RWPE1 (cell line): ENCODE data around the gene PARD6B.
"Not testable (repeated sequence)": the region's sequence is repeated elsewhere in the genome, so short reads cannot be mapped to it uniquely, and the experiment has no call there.

Experiments used
- CTCF ChIA-PET: fragments of 350-600 bp; sonication (Branson Sonifier 250); formaldehyde crosslinking; extraction: SDS; loops from one replicate; lab custom pipeline; 2021; lab: Yijun Ruan, JAX
- POLR2A ChIA-PET: fragments of 400-600 bp; formaldehyde crosslinking; extraction: SDS; loops from one replicate; lab custom pipeline; 2020; ENCODE audit warnings: antibody characterized with exemption; ENCODE audit not compliant: low non-redundant PET; lab: Yijun Ruan, JAX
- DNase-seq: peaks from one replicate; pipeline ENCODE4 v3.0.0; 2012; ENCODE audit warnings: low spot score
- H3K27ac ChIP-seq: fragments of 450-650 bp; 2 replicates; pipeline ENCODE4 v1.5.1; 2017
- CTCF ChIP-seq: fragments of 450-650 bp; conservative IDR thresholded peaks from 2 replicates; pipeline ENCODE4 v1.5.1; 2017; ENCODE audit warnings: low read depth, mild to moderate bottlenecking

Gene PARD6B

GRCh38 chr20:50759678-50760077 lies 28.3 kb downstream of the PARD6B start:
- DNase-seq = no peak
- no peak overlapping the region for H3K27ac ChIP-seq
- CTCF ChIA-PET = interaction anchor here (0.6 kb wide), 1 partner anchor 127 kb away, joined by 3 read pairs; no protein-coding TSS in a partner anchor
- no peak for TF ChIP-seq CTCF
- POLR2A ChIA-PET = no interaction called here

GRCh38 chr20:50762045-50762422 lies 30.7 kb downstream of the PARD6B start:
- ChIA-PET POLR2A (interaction anchor here (0.6 to 0.8 kb wide), 3 partner anchors 35 to 608 kb away, joined by 3 to 6 read pairs (median 3); no protein-coding TSS in a partner anchor), CTCF (interaction anchor here (0.6 to 0.7 kb wide), 3 partner anchors 83 to 469 kb away, joined by 3 to 5 read pairs (median 4); no protein-coding TSS in a partner anchor)
- DNase-seq = no peak
- peak overlapping the region; percentile 97 for H3K27ac ChIP-seq
- no peak for TF ChIP-seq CTCF

GRCh38 chr20:50762435-50763220 lies 31.2 kb downstream of the PARD6B start:
- ChIA-PET CTCF (interaction anchor here (0.5 to 0.7 kb wide), 5 partner anchors 35 to 630 kb away, joined by 3 to 5 read pairs (median 4); no protein-coding TSS in a partner anchor), POLR2A (interaction anchor here (0.7 to 1.0 kb wide), 2 partner anchors 28 to 35 kb away, joined by 3 read pairs; no protein-coding TSS in a partner anchor)
- H3K27ac ChIP-seq = peak overlapping the region; percentile 97
- no peak for TF ChIP-seq CTCF
- DNase-seq = peak; percentile 54

GRCh38 chr20:50763550-50764458 lies 32.4 kb downstream of the PARD6B start:
- CTCF ChIA-PET = interaction anchor here (0.6 to 1.2 kb wide), 2 partner anchors 27 to 100 kb away, joined by 3 to 5 read pairs; no protein-coding TSS in a partner anchor
- POLR2A ChIA-PET, DNase-seq: not testable (repeated sequence)
- H3K27ac ChIP-seq = peak overlapping the region; percentile 97

GRCh38 chr20:50765251-50765650 lies 33.9 kb downstream of the PARD6B start:
- DNase-seq, POLR2A ChIA-PET, CTCF ChIA-PET: not testable (repeated sequence)
- peak overlapping the region; percentile 49 for H3K27ac ChIP-seq

GRCh38 chr20:50765674-50766073 lies 34.3 kb downstream of the PARD6B start:
- ChIA-PET POLR2A (no interaction called here), CTCF (no interaction called here)
- H3K27ac ChIP-seq = no peak overlapping the region
- no peak for TF ChIP-seq CTCF
- DNase-seq = no peak

GRCh38 chr20:50766955-50767809 lies 35.8 kb downstream of the PARD6B start:
- POLR2A ChIA-PET, H3K27ac ChIP-seq, DNase-seq: not testable (repeated sequence)
- CTCF ChIA-PET = interaction anchor here (0.6 kb wide), 2 partner anchors 682 to 786 kb away, joined by 3 to 4 read pairs; no protein-coding TSS in a partner anchor

GRCh38 chr20:50768991-50769390 lies 37.6 kb downstream of the PARD6B start:
- POLR2A ChIA-PET, DNase-seq, H3K27ac ChIP-seq: not testable (repeated sequence)
- CTCF ChIA-PET = interaction anchor here (0.5 kb wide), 1 partner anchor 948 kb away, joined by 4 read pairs; no protein-coding TSS in a partner anchor

GRCh38 chr20:50769551-50770085 lies 38.2 kb downstream of the PARD6B start:
- POLR2A ChIA-PET, DNase-seq, H3K27ac ChIP-seq: not testable (repeated sequence)
- CTCF ChIA-PET = interaction anchor here (0.5 kb wide), 1 partner anchor 948 kb away, joined by 4 read pairs; no protein-coding TSS in a partner anchor

GRCh38 chr20:50771419-50772080 lies 40.2 kb downstream of the PARD6B start:
- CTCF ChIA-PET = interaction anchor here (0.6 kb wide), 2 partner anchors 11 to 22 kb away, joined by 3 read pairs; no protein-coding TSS in a partner anchor
- H3K27ac ChIP-seq, DNase-seq, POLR2A ChIA-PET: not testable (repeated sequence)
